Upper lobe of left lung (tissue), 6 donors: ENCODE measurements around the gene VDAC1. TPM values are rescaled to one million over a fixed set of nuclear protein-coding genes. Genes with fewer than 3 reads are reported as not detected.
A peak's percentile ranks its signal among the peaks of the same experiment; 100 is the strongest.

Source experiments
- ATAC-seq, 2 donors: fragments of 200-7000 bp; cut with Tn5 transposase; one replicate each; pipeline ENCODE4 v1.9.1; 2022; ENCODE audit warnings: mild to moderate bottlenecking in 2 of 2, moderate library complexity in 2 of 2; ENCODE audit not compliant: low FRiP score in 2 of 2
- DNase-seq, 2 donors: peaks; one replicate each; pipeline ENCODE4 v3.0.0-alpha.2; 2019 to 2020
- H3K27ac ChIP-seq, 4 donors: fragments of 200-600 bp; sonication (generic); one replicate each; pipeline ENCODE4 v1.5.1; 2016 to 2019
- H3K27me3 ChIP-seq, 4 donors: fragments of 200-600 bp; sonication (generic); one replicate each; pipeline ENCODE4 v1.5.1; 2017 to 2019
- H3K36me3 ChIP-seq, 4 donors: fragments of 200-600 bp; sonication (generic); one replicate each; pipeline ENCODE4 v1.5.1; 2016 to 2019
- H3K4me1 ChIP-seq, 4 donors: fragments of 200-600 bp; sonication (generic); one replicate each; pipeline ENCODE4 v1.5.1; 2018 to 2019
- H3K4me3 ChIP-seq, 4 donors: fragments of 200-600 bp; sonication (generic); one replicate each; pipeline ENCODE4 v1.5.1; 2017 to 2019; ENCODE audit warnings: mild to moderate bottlenecking in 2 of 4, moderate library complexity in 1 of 4
- H3K9me3 ChIP-seq, 4 donors: fragments of 200-600 bp; sonication (generic); one replicate each; pipeline ENCODE4 v1.5.1; 2018 to 2019
- CTCF ChIP-seq, 6 experiments: fragments of 450-650 bp in 4 of 6; fragments of 200-600 bp in 2 of 6; sonication (generic) in 2 of 6; IDR thresholded peaks; one replicate each; pipeline ENCODE4 v1.5.1; 2016 to 2019; ENCODE audit warnings: antibody characterized with exemption in 6 of 6
- EP300 ChIP-seq, 4 donors: sonication (generic); formaldehyde crosslinking; IDR thresholded peaks; one replicate each; pipeline ENCODE4 v1.5.1; 2017; ENCODE audit warnings: antibody characterized with exemption in 4 of 4, control low read depth in 2 of 4
- POLR2A ChIP-seq, 4 donors: fragments of 450-650 bp; IDR thresholded peaks; one replicate each; pipeline ENCODE4 v1.5.1; 2016 to 2017; ENCODE audit warnings: antibody characterized with exemption in 4 of 4, mild to moderate bottlenecking in 2 of 4
- POLR2AphosphoS5 ChIP-seq, 2 donors: sonication (generic); formaldehyde crosslinking; IDR thresholded peaks; one replicate each; pipeline ENCODE4 v1.5.1; 2017; ENCODE audit warnings: antibody characterized with exemption in 2 of 2
- WGBS, 2 donors: methylation state at CpG; one replicate each; pipeline ENCODE4 v1.1.5; 2017 to 2018; 5-methylcytosine and 5-hydroxymethylcytosine counted together
- total RNA-seq, 6 donors: library from RNA; depleted of rRNA in 4 of 6; stranded (reverse); fragments of >200 nt in 4 of 6; gene quantifications; one replicate each; pipeline versions ENCODE4 v1.1.0 to v1.2.1, GENCODE V29; 2016 to 2021
- donor health status: DM: no; HTN: no; CAD: no; lungs with moderate emphysema.
- donor health status: DM: no; HTN: yes; CAD: no; lungs with severe emphysema.

The VDAC1 gene
- total RNA-seq, 6 donors from 2014 or later, result 66.0 to 121 (median 98.5) TPM

GRCh38 chr5:134024811-134025210 lies 20.0 kb upstream of the VDAC1 start:
- WGBS, 2 donors, result 85 to 88% methylated on average over 2 of the region's 2 CpGs
- H3K4me3 ChIP-seq, result no peak overlapping the region
- H3K36me3 ChIP-seq, result no peaks in the 10 kb centered on the region
- H3K27ac ChIP-seq, result no peak overlapping the region
- no peaks in the 10 kb centered on the region for H3K9me3 ChIP-seq
- no peaks in the 10 kb centered on the region for H3K27me3 ChIP-seq
- H3K4me1 ChIP-seq, result peaks cover 3 to 6% (median 5%) of the 10 kb centered on the region in 4 donors
- TF ChIP-seq POLR2AphosphoS5 (IDR thresholded peaks at IDR 0.05), result no peak
- no peak for TF ChIP-seq CTCF (IDR thresholded peaks at IDR 0.05)
- no peak for TF ChIP-seq EP300 (IDR thresholded peaks at IDR 0.05)
- TF ChIP-seq POLR2A (IDR thresholded peaks at IDR 0.05), result no peak
- no peak for DNase-seq
- ATAC-seq, result no peak

DNA sequence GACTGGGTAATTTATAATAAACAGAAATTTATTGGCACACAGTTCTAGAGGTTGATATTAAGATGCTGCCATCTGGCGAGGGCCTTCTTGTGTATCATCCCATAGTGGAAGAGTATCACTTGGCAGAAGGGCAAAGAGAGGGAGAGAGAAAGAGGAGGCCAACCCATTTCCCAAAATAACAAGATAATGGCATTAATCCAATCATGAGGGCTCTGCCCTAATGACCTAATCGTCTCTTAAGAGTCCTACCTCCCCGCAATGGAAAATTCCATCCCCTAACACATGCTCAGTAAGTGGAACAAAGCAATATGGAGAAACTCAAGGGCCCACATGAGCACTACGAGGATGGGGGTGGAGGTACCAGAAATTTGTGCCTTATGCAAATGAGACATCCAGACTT lies 17.6 kb upstream of the VDAC1 start:
- Histone ChIP-seq H3K27me3 (no peaks in the 10 kb centered on the region), H3K9me3 (no peaks in the 10 kb centered on the region), H3K36me3 (no peaks in the 10 kb centered on the region), H3K4me3 (no peak overlapping the region), H3K27ac (no peak overlapping the region), H3K4me1 (peaks cover 3 to 14% (median 5%) of the 10 kb centered on the region in 4 donors)
- TF ChIP-seq CTCF (IDR thresholded peaks at IDR 0.05), result no peak
- TF ChIP-seq POLR2AphosphoS5 (IDR thresholded peaks at IDR 0.05), result no peak
- no peak for TF ChIP-seq EP300 (IDR thresholded peaks at IDR 0.05)
- TF ChIP-seq POLR2A (IDR thresholded peaks at IDR 0.05), result no peak
- DNase-seq, result no peak
- ATAC-seq, result peak in 1 of 2 donors; percentile 53
- 62 to 81% methylated on average over 4 of the region's 4 CpGs for WGBS, 2 donors

GRCh38 chr5:134020188-134020587 lies 15.4 kb upstream of the VDAC1 start:
- DNase-seq (no peak), ATAC-seq (no peak)
- WGBS, 2 donors, result 14 to 37% methylated on average over 4 of the region's 4 CpGs
- Histone ChIP-seq H3K27me3 (no peaks in the 10 kb centered on the region), H3K27ac (no peak overlapping the region), H3K36me3 (no peaks in the 10 kb centered on the region), H3K4me3 (no peak overlapping the region), H3K4me1 (peaks cover 3 to 14% (median 5%) of the 10 kb centered on the region in 4 donors), H3K9me3 (no peaks in the 10 kb centered on the region)
- TF ChIP-seq POLR2A (IDR thresholded peaks at IDR 0.05) (no peak), POLR2AphosphoS5 (IDR thresholded peaks at IDR 0.05) (no peak), EP300 (IDR thresholded peaks at IDR 0.05) (no peak), CTCF (IDR thresholded peaks at IDR 0.05) (no peak)

DNA sequence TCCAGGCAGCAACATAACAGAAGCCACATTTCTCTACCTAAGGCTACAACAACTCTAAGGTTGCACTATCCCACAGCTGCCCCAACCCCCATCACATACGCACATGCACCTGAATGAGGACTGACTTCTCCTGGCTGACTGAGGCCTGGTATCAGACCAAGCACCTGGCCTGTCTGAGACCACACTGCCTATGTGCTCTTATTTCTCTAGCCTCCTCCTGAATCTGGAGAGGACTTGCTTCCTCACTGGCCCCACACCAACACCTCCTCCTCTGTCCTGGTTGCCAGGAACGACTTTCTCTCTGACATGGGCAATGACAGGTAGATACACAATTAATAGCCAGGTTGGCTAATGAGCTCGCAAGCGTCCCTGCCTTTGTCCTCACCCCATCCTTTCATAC lies 14.9 kb upstream of the VDAC1 start:
- H3K9me3 ChIP-seq, result no peaks in the 10 kb centered on the region
- no peak overlapping the region for H3K4me3 ChIP-seq
- ATAC-seq (peak in 1 of 2 donors; percentile 19), DNase-seq (no peak)
- WGBS, 2 donors, result 81 to 83% methylated on average over 4 of the region's 4 CpGs
- H3K27me3 ChIP-seq, result no peaks in the 10 kb centered on the region
- TF ChIP-seq CTCF (IDR thresholded peaks at IDR 0.05), result no peak
- TF ChIP-seq POLR2AphosphoS5 (IDR thresholded peaks at IDR 0.05), result no peak
- TF ChIP-seq POLR2A (IDR thresholded peaks at IDR 0.05), result no peak
- no peak for TF ChIP-seq EP300 (IDR thresholded peaks at IDR 0.05)
- H3K36me3 ChIP-seq, result no peaks in the 10 kb centered on the region
- peaks cover 3 to 14% (median 5%) of the 10 kb centered on the region in 4 donors for H3K4me1 ChIP-seq
- no peak overlapping the region for H3K27ac ChIP-seq

GRCh38 chr5:134018986-134019316 lies 14.2 kb upstream of the VDAC1 start:
- H3K4me1 ChIP-seq, result peaks cover 3 to 14% (median 5%) of the 10 kb centered on the region in 4 donors
- H3K4me3 ChIP-seq, result no peak overlapping the region
- no peaks in the 10 kb centered on the region for H3K27me3 ChIP-seq
- peak overlapping the region in 1 of 4 donors; percentile 1 for H3K27ac ChIP-seq
- no peak for TF ChIP-seq CTCF (IDR thresholded peaks at IDR 0.05)
- TF ChIP-seq POLR2A (IDR thresholded peaks at IDR 0.05), result no peak
- no peak for TF ChIP-seq POLR2AphosphoS5 (IDR thresholded peaks at IDR 0.05)
- TF ChIP-seq EP300 (IDR thresholded peaks at IDR 0.05), result no peak
- DNase-seq (no peak), ATAC-seq (no peak)
- no peaks in the 10 kb centered on the region for H3K9me3 ChIP-seq
- H3K36me3 ChIP-seq, result no peaks in the 10 kb centered on the region
- 66 to 67% methylated on average over 5 of the region's 5 CpGs for WGBS, 2 donors
